Mucosa of descending colon (tissue), 3 donors: Measurements from ENCODE around the gene OR52B6. TPM values are rescaled to one million over a fixed set of nuclear protein-coding genes. Genes with fewer than 3 reads are reported as not detected.

Source experiments
- ATAC-seq: fragments of 200-7000 bp; cut with Tn5 transposase; one replicate; pipeline ENCODE4 v1.9.1; 2020; ENCODE audit warnings: mild to moderate bottlenecking, moderate library complexity
- DNase-seq, 3 donors: peaks; one replicate each; pipeline ENCODE4 v3.0.0-alpha.2; 2020
- H3K36me3 ChIP-seq: fragments of 200-600 bp; one replicate; pipeline ENCODE4 v1.8.0; 2021; ENCODE audit warnings: low read depth, mild to moderate bottlenecking
- H3K4me1 ChIP-seq: fragments of 200-600 bp; one replicate; pipeline ENCODE4 v1.8.0; 2021; ENCODE audit warnings: low read depth, mild to moderate bottlenecking
- H3K4me3 ChIP-seq: fragments of 200-600 bp; one replicate; pipeline ENCODE4 v1.8.0; 2021; ENCODE audit warnings: mild to moderate bottlenecking
- H3K9me3 ChIP-seq: fragments of 200-600 bp; one replicate; pipeline ENCODE4 v1.8.0; 2021; ENCODE audit warnings: mild to moderate bottlenecking
- CTCF ChIP-seq: fragments of 200-600 bp; IDR thresholded peaks from one replicate; pipeline ENCODE4 v1.8.0; 2022; ENCODE audit warnings: antibody characterized with exemption, mild to moderate bottlenecking
- intact Hi-C, 2 donors: fragments of 100-400 bp; cut with DNase I in 1 of 2; cut with micrococcal nuclease in 1 of 2; formaldehyde crosslinking; loops; one replicate each; pipeline versions ENCODE4 v1.11.0 to v1.11.1; 2022; cut with DNase I, micrococcal nuclease
- total RNA-seq, 3 donors: library from RNA; stranded (reverse); fragmentation: NEBNext Ultra II Directional in 2 of 3; extraction: Animal tissue kit (Norgen Biotek cat#: 25700) in 2 of 3; gene quantifications; one replicate each; pipeline versions ENCODE4 v1.2.1 to v1.2.4, GENCODE V29; 2021 to 2023
- donor health status: DM: no; HTN: no; CAD: no; lungs with moderate emphysema.
- donor health status: DM: no; HTN: no; CAD: no.
- donor health status: DM: no; HTN: yes; CAD: no.

OR52B6 gene
- total RNA-seq, 3 donors from 2014 or later, result not detected

GRCh38 chr11:5620651-5621521, 40.2 kb downstream of the OR52B6 start:
- DNase-seq (peak in 1 of 3 donors; percentile 50), ATAC-seq (peak; percentile 82)

GRCh38 chr11:5621580-5621979, 40.9 kb downstream of the OR52B6 start:
- Histone ChIP-seq H3K36me3 (no peaks in the 10 kb centered on the region), H3K9me3 (no peaks in the 10 kb centered on the region), H3K4me1 (peaks cover 25% of the 10 kb centered on the region), H3K4me3 (no peak overlapping the region)
- intact Hi-C loops, result loop anchor here in 1 of 2 donors (10.0 kb wide), 1 partner anchor 63 kb away; the partner anchor contains the start of genes TRIM22 and TRIM5
- ATAC-seq (no peak), DNase-seq (no peak)
- TF ChIP-seq CTCF, result no peak

More at GRCh38 chr11:5620651-5621521, 40.2 kb downstream of the OR52B6 start:
- no peak for TF ChIP-seq CTCF
- Histone ChIP-seq H3K9me3 (no peaks in the 10 kb centered on the region), H3K4me1 (peaks cover 25% of the 10 kb centered on the region), H3K36me3 (no peaks in the 10 kb centered on the region), H3K4me3 (no peak overlapping the region)
- intact Hi-C loops, result loop anchor here in 1 of 2 donors (10.0 kb wide), 1 partner anchor 64 kb away; the partner anchor contains the start of genes TRIM22 and TRIM5

- Histone ChIP-seq H3K36me3 (no peaks in the 10 kb centered on the region), H3K4me3 (no peak overlapping the region), H3K4me1 (peaks cover 25% of the 10 kb centered on the region), H3K9me3 (no peaks in the 10 kb centered on the region)
- no peak for TF ChIP-seq CTCF
- DNase-seq, result no peak
- intact Hi-C loops, result loop anchor here in 1 of 2 donors (10.0 kb wide), 1 partner anchor 62 kb away; the partner anchor contains the start of genes TRIM22 and TRIM5
- ATAC-seq, result no peak
Observed at GRCh38 chr11:5622802-5623201, 42.1 kb downstream of the OR52B6 start.

- Histone ChIP-seq H3K9me3 (no peaks in the 10 kb centered on the region), H3K36me3 (no peaks in the 10 kb centered on the region), H3K4me1 (peaks cover 25% of the 10 kb centered on the region), H3K4me3 (peak within 1 kb of the TSS; percentile 18)
- DNase-seq (peak in 2 of 3 donors; percentile 41 to 89), ATAC-seq (peak; percentile 94)
- intact Hi-C loops, result loop anchor here in 1 of 2 donors (10.0 kb wide), 1 partner anchor 60 kb away; the partner anchor contains the start of genes TRIM22 and TRIM5
- no peak for TF ChIP-seq CTCF
Observed at GRCh38 chr11:5624489-5625279, 44.0 kb downstream of the OR52B6 start, which contains the start of gene TRIM34. TSS of gene TRIM34 (plus strand) at chr11:5625001. CDS start at chr11:5632332, 7,331 bp downstream.

- Histone ChIP-seq H3K4me1 (peaks cover 25% of the 10 kb centered on the region), H3K4me3 (peak overlapping the region; percentile 18), H3K9me3 (no peaks in the 10 kb centered on the region), H3K36me3 (no peaks in the 10 kb centered on the region)
- intact Hi-C loops, result loop anchor here in 1 of 2 donors (10.0 kb wide), 1 partner anchor 60 kb away; the partner anchor contains the start of genes TRIM22 and TRIM5
- no peak for ATAC-seq
- DNase-seq, result no peak
- TF ChIP-seq CTCF, result no peak
Observed at GRCh38 chr11:5625281-5625680, 44.6 kb downstream of the OR52B6 start.
